ENCODE measurements around the gene B4GALNT4. TPM values are rescaled to one million over a fixed set of nuclear protein-coding genes. Genes with fewer than 3 reads are reported as not detected.

The B4GALNT4 gene
- total and polyA plus RNA-seq, 2 of the 4 experiments (the other 2 are of a cell fraction): 5.2 to 38.6 TPM

GRCh38 chr11:429391-429790 is 60.1 kb downstream of the B4GALNT4 start:
- POLR2A ChIA-PET (ENCODE audit: unreplicated experiment): no interaction called here
- no peaks in the 10 kb centered on the region for H3K4me1 ChIP-seq (ENCODE audit: control insufficient read depth, insufficient read depth, low read length)
- no peak overlapping the region for H2AK9ac ChIP-seq (replicated peaks; ENCODE audit: low read depth, low read length, poor library complexity)
- dilution Hi-C loops (cut with HindIII; ENCODE audit: low sequenced_read_pairs, unreplicated experiment) (no loop called here), in situ Hi-C loops (cut with MboI; ENCODE audit: low sequenced_read_pairs) (no loop called here), intact Hi-C loops (cut with micrococcal nuclease) (no loop called here)
- CTCF ChIA-PET: no interaction called here
- no peak overlapping the region for H2AFZ ChIP-seq (replicated peaks; ENCODE audit: low read length, poor library complexity)
- TF ChIP-seq CTCF (conservative IDR thresholded peaks at IDR 0.05; ENCODE audit: low read depth, low read length) (no peak), POLR2A (IDR thresholded peaks at IDR 0.05; ENCODE audit: low read depth, low read length) (no peak), MAZ (IDR thresholded peaks at IDR 0.05; ENCODE audit: borderline replicate concordance, low read depth, low read length) (no peak), ELK1 (IDR thresholded peaks at IDR 0.05; ENCODE audit: borderline replicate concordance, low read depth, low read length) (no peak), MXI1 (IDR thresholded peaks at IDR 0.05; ENCODE audit: borderline replicate concordance, low read depth, low read length) (no peak), SMC3 (IDR thresholded peaks at IDR 0.05; ENCODE audit: low read depth, low read length) (no peak), CEBPB (IDR thresholded peaks at IDR 0.05; ENCODE audit: low read depth, low read length) (no peak), RCOR1 (IDR thresholded peaks at IDR 0.05; ENCODE audit: insufficient replicate concordance, low read length) (no peak), MAFK (IDR thresholded peaks at IDR 0.05; ENCODE audit: low read depth, low read length) (no peak), BHLHE40 (IDR thresholded peaks at IDR 0.05; ENCODE audit: low read depth, low read length) (no peak), RFX5 (IDR thresholded peaks at IDR 0.05; ENCODE audit: low read depth, low read length) (no peak), NFE2L2 (IDR thresholded peaks at IDR 0.05; ENCODE audit: low read depth, low read length) (no peak), CHD1 (IDR thresholded peaks at IDR 0.05; ENCODE audit: low read depth, low read length) (no peak), USF2 (IDR thresholded peaks at IDR 0.05; ENCODE audit: low read depth, low read length) (no peak), RAD21 (IDR thresholded peaks at IDR 0.05; ENCODE audit: low read length) (no peak), FOS (IDR thresholded peaks at IDR 0.05; ENCODE audit: low read depth, low read length) (no peak)
- H3K18ac ChIP-seq (ENCODE audit: low read depth, low read length): no peak overlapping the region
- H4K20me1 ChIP-seq (ENCODE audit: insufficient read depth, low read length): no peaks in the 10 kb centered on the region
- BruUV-seq (replicated peaks): no TSS peak
- H2BK5ac ChIP-seq (ENCODE audit: low read depth, low read length, poor library complexity, severe bottlenecking): no peak overlapping the region
- H4K8ac ChIP-seq (ENCODE audit: low read depth in 2 of 2, low read length in 2 of 2): no peak overlapping the region
- H2BK120ac ChIP-seq (ENCODE audit: low read depth, low read length): no peak overlapping the region
- H3K23ac ChIP-seq (ENCODE audit: low read depth, low read length): no peak overlapping the region
- H2BK20ac ChIP-seq (ENCODE audit: low read depth, low read length): no peak overlapping the region
- H3K9me1 ChIP-seq (ENCODE audit: insufficient read depth, low read length): no peaks in the 10 kb centered on the region
- no peak overlapping the region for H4K5ac ChIP-seq (ENCODE audit: low read depth, low read length)
- no peak overlapping the region for H3K4me2 ChIP-seq (ENCODE audit: low read depth, low read length)
- H3K4me3 ChIP-seq (ENCODE audit: insufficient read depth, low read depth, low read length): no peak overlapping the region
- WGBS, 2 experiments (ENCODE audit: extremely low coverage in 2 of 2, insufficient read length in 1 of 2): 96% methylated on average over 10 of the region's 27 CpGs; no CpG with 5 or more reads in 1 of the 2 experiments
- ATAC-seq (ENCODE audit: low read depth) (no peak), DNase-seq (no peak)
- H3K4ac ChIP-seq (ENCODE audit: low read depth, low read length): no peak overlapping the region
- no peak overlapping the region for H3K56ac ChIP-seq (ENCODE audit: extremely low read depth, insufficient read depth, low read length)
- no peak overlapping the region for H4K91ac ChIP-seq (ENCODE audit: insufficient read depth, low read depth, low read length)
- H3K36me3 ChIP-seq (ENCODE audit: control insufficient read depth, insufficient read depth, low read length): no peaks in the 10 kb centered on the region
- H3K27me3 ChIP-seq (ENCODE audit: control insufficient read depth, insufficient read depth, low read length): peaks cover 14% of the 10 kb centered on the region
- no peak overlapping the region for H3K14ac ChIP-seq (replicated peaks; ENCODE audit: low read depth, low read length)
- H2AK5ac ChIP-seq (ENCODE audit: low read depth, low read length): no peak overlapping the region
- no peaks in the 10 kb centered on the region for H3K79me1 ChIP-seq (ENCODE audit: low read depth in 1 of 2, low read length in 2 of 2)
- H3K9ac ChIP-seq (ENCODE audit: low read depth, low read length): no peak overlapping the region
- no peak overlapping the region for H3K27ac ChIP-seq (ENCODE audit: insufficient read depth, low read length)
- no peaks in the 10 kb centered on the region for H3K9me3 ChIP-seq (ENCODE audit: control insufficient read depth, insufficient read depth, low read length)
- no peak overlapping the region for H2BK15ac ChIP-seq (ENCODE audit: low read depth, low read length)
